Osteoblast (primary cell): ENCODE data around the gene FAM13A. TPM values are rescaled to one million over a fixed set of nuclear protein-coding genes. Genes with fewer than 3 reads are reported as not detected.

ENCODE experiments used
- DNase-seq: peaks from one replicate; pipeline ENCODE4 v3.0.0; 2011; ENCODE audit warnings: low spot score, mixed read lengths; ENCODE audit not compliant: insufficient read length; ENCODE audit errors: missing footprints
- H2AFZ ChIP-seq: 2 replicates; pipeline ENCODE4 v1.6.0; 2011; ENCODE audit warnings: mild to moderate bottlenecking, low read length
- H3K27ac ChIP-seq: 2 replicates; pipeline ENCODE4 v1.5.1; 2011; ENCODE audit warnings: mild to moderate bottlenecking, low read depth, low read length, moderate library complexity
- H3K27me3 ChIP-seq: 2 replicates; pipeline ENCODE4 v1.6.0; 2012; ENCODE audit warnings: mild to moderate bottlenecking, control low read depth, inconsistent platforms, low read length, moderate library complexity; ENCODE audit not compliant: insufficient read depth
- H3K36me3 ChIP-seq: 2 replicates; pipeline ENCODE4 v1.5.1; 2011; ENCODE audit warnings: mild to moderate bottlenecking, low read length, control low read depth, moderate library complexity; ENCODE audit not compliant: insufficient read depth
- H3K4me1 ChIP-seq: 2 replicates; pipeline ENCODE4 v1.5.1; 2011; ENCODE audit warnings: mild to moderate bottlenecking, low read length, control low read depth, moderate library complexity; ENCODE audit not compliant: insufficient read depth
- H3K4me2 ChIP-seq: 2 replicates; pipeline ENCODE4 v1.6.0; 2011; ENCODE audit warnings: mild to moderate bottlenecking, low read length; ENCODE audit not compliant: insufficient read depth
- H3K4me3 ChIP-seq: fragments of 200-600 bp; sonication (generic); 3 replicates; pipeline ENCODE4 v1.5.1; 2012; ENCODE audit warnings: mild to moderate bottlenecking, low read length, inconsistent platforms; ENCODE audit not compliant: insufficient read depth
- H3K79me2 ChIP-seq: 2 replicates; pipeline ENCODE4 v1.6.0; 2012; ENCODE audit warnings: mild to moderate bottlenecking, low read length, control low read depth, inconsistent platforms; ENCODE audit not compliant: insufficient read depth
- H3K9me3 ChIP-seq: 2 replicates; pipeline ENCODE4 v1.5.1; 2011; ENCODE audit warnings: low read depth, low read length, control low read depth
- H4K20me1 ChIP-seq: 2 replicates; pipeline ENCODE4 v1.6.0; 2012; ENCODE audit warnings: mild to moderate bottlenecking, low read length, control low read depth; ENCODE audit not compliant: insufficient read depth
- total RNA-seq: library from RNA; depleted of rRNA; stranded (reverse); fragments of >200 nt; gene quantifications from 2 replicates; pipeline ENCODE4 v1.2.3, GENCODE V29; 2012
- TF ChIP-seq, protein P1 (sequence below): IDR thresholded peaks from 2 replicates; pipeline ENCODE4 v1.5.1; 2011; ENCODE audit warnings: mild to moderate bottlenecking, low read depth, low read length, moderate library complexity; ENCODE audit errors: extremely low read depth

Gene FAM13A
- total RNA-seq, 1 donor: 18.8 TPM

DNA sequence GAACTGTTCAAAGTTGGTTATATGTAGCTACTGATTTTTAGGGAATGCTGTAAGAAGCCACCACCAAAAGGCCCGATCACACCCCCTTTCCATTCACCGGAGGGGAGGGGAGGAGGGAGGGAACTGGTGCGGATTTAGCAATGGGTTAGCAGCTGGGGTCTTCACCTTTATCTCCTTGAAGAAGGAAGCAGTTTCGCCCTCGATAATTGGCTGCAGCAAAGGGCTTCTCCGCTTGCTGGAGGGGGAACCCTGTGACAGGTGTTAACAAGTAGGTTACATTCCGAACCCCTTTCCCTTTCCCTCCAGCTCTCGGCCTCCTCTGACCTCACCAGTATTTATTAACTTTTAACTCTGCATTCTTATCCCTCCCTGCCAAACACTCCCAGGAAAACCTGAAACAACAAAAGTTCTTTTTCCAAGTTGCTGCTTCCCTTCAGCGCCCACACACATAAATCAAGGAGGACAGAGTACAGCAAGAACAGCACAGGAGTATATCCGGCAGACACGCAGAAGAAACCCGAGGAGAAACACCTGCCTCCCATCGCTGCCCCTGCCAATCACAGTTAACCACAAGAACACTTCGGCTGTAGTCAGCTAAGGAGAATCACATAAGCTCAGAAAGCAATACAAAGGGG is 319.6 kb downstream of the FAM13A start:
- Histone ChIP-seq H3K79me2 (no peaks in the 10 kb centered on the region), H3K9me3 (no peaks in the 10 kb centered on the region), H3K4me2 (no peak overlapping the region), H4K20me1 (no peaks in the 10 kb centered on the region), H3K4me1 (peaks cover 24% of the 10 kb centered on the region), H2AFZ (no peak overlapping the region), H3K36me3 (peaks cover 4% of the 10 kb centered on the region), H3K27ac (no peak overlapping the region), H3K27me3 (no peaks in the 10 kb centered on the region), H3K4me3 (no peak overlapping the region)
- TF ChIP-seq, protein P1, sequence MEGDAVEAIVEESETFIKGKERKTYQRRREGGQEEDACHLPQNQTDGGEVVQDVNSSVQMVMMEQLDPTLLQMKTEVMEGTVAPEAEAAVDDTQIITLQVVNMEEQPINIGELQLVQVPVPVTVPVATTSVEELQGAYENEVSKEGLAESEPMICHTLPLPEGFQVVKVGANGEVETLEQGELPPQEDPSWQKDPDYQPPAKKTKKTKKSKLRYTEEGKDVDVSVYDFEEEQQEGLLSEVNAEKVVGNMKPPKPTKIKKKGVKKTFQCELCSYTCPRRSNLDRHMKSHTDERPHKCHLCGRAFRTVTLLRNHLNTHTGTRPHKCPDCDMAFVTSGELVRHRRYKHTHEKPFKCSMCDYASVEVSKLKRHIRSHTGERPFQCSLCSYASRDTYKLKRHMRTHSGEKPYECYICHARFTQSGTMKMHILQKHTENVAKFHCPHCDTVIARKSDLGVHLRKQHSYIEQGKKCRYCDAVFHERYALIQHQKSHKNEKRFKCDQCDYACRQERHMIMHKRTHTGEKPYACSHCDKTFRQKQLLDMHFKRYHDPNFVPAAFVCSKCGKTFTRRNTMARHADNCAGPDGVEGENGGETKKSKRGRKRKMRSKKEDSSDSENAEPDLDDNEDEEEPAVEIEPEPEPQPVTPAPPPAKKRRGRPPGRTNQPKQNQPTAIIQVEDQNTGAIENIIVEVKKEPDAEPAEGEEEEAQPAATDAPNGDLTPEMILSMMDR: no peak
- DNase-seq: no peak

DNA sequence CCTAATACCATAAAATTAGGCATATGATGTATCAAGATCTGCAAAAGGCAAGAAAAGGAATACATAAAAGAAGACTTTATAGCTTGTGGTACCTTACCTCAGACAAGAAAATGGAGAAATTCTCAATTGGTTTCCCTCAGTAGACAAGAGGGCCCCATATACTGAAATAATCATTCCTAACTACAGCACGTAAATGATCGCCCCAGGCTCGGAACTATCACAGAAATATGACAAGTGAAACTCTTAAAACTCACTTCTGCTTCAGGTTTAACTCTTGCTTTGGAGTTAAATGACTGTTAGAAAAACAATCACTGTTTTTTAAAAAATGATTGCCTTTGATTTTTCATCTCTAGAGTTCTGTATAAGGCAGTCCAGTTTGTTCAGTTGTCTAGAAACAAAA is 320.7 kb downstream of the FAM13A start:
- no peak for DNase-seq
- Histone ChIP-seq H3K79me2 (no peaks in the 10 kb centered on the region), H3K4me2 (no peak overlapping the region), H3K4me3 (no peak overlapping the region), H3K9me3 (no peaks in the 10 kb centered on the region), H4K20me1 (no peaks in the 10 kb centered on the region), H3K4me1 (peaks cover 18% of the 10 kb centered on the region), H3K27me3 (no peaks in the 10 kb centered on the region), H3K36me3 (peaks cover 4% of the 10 kb centered on the region), H2AFZ (no peak overlapping the region), H3K27ac (no peak overlapping the region)
- TF ChIP-seq, protein P1: no peak

- Histone ChIP-seq H3K4me3 (no peak overlapping the region), H3K79me2 (no peaks in the 10 kb centered on the region), H4K20me1 (no peaks in the 10 kb centered on the region), H3K9me3 (no peaks in the 10 kb centered on the region), H3K27me3 (no peaks in the 10 kb centered on the region), H3K4me1 (peaks cover 18% of the 10 kb centered on the region), H3K27ac (no peak overlapping the region), H3K36me3 (peaks cover 7% of the 10 kb centered on the region), H3K4me2 (no peak overlapping the region), H2AFZ (no peak overlapping the region)
- DNase-seq: no peak
- TF ChIP-seq, protein P1: no peak
Measured at GRCh38 chr4:88735564-88735963, 321.4 kb downstream of the FAM13A start.

GRCh38 chr4:88734403-88734949 is 322.5 kb downstream of the FAM13A start:
- Histone ChIP-seq H3K27me3 (no peaks in the 10 kb centered on the region), H2AFZ (no peak overlapping the region), H3K4me1 (peaks cover 18% of the 10 kb centered on the region), H3K4me2 (no peak overlapping the region), H3K9me3 (no peaks in the 10 kb centered on the region), H3K4me3 (no peak overlapping the region), H3K79me2 (no peaks in the 10 kb centered on the region), H3K27ac (no peak overlapping the region), H3K36me3 (peaks cover 13% of the 10 kb centered on the region), H4K20me1 (no peaks in the 10 kb centered on the region)
- TF ChIP-seq, protein P1: no peak
- DNase-seq: no peak
